ENCODE data around the gene GPR153. TPM values are rescaled to one million over a fixed set of nuclear protein-coding genes. Genes with fewer than 3 reads are reported as not detected.

The GPR153 gene
- total and polyA plus RNA-seq, 7 donors, result 3.7 to 32.4 (median 10.8) TPM

DNA sequence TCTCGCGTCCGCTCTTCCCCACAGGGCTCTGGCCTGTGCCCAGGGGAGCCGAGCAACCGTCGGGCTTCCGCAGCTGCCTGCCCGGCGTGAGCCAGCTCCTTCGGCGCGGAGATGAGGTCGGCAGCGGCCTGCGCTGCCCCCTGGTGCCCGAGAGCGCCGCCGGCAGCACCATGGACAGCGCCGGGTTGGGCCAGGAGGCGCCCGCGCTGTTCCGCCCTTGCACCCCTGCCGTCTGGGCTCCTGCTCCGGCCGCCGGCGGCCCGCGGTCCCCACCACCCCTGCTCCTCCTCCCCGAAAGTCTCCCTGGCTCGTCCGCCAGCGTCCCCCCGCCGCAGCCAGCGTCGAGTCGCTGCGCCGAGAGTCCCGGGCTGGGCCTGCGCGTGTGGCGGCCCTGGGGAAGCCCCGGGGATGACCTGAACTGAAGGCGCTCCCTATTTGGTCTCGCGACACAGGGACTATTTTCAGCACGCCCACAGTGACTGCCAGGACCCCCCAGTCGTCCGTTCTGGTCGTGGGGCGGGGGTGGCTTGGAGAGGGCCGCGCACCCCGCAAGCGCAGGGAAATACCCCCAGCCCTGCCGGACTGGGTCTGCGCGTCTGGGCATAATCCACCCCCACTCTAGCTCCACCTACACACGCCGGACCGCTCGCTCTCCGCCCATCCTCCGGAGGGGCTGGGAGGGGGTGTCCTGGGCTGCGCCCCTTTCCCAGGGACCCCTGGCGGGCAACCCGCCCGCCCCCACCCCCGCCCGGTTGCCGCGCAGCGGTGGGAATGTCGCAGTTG lies 15.6 kb downstream of the GPR153 start:
- peak; percentile 83 for DNase-seq
- H3K27me3 ChIP-seq, result peaks cover 50 to 99% (median 96%) of the 10 kb centered on the region in 3 donors
- no peak overlapping the region for H3K27ac ChIP-seq
- H3K36me3 ChIP-seq, result no peaks in the 10 kb centered on the region
- H3K9me3 ChIP-seq, result no peaks in the 10 kb centered on the region
- intact Hi-C loops (cut with DNase I), result loop anchor here (2.0 to 10.0 kb wide), 3 partner anchors 38 to 730 kb away; partner anchors contain the start of gene RNF207
- H3K4me1 ChIP-seq, result peaks cover 2 to 44% (median 35%) of the 10 kb centered on the region in 4 donors
- no peak for TF ChIP-seq POLR2A (IDR thresholded peaks at IDR 0.05)
- TF ChIP-seq, protein P1, sequence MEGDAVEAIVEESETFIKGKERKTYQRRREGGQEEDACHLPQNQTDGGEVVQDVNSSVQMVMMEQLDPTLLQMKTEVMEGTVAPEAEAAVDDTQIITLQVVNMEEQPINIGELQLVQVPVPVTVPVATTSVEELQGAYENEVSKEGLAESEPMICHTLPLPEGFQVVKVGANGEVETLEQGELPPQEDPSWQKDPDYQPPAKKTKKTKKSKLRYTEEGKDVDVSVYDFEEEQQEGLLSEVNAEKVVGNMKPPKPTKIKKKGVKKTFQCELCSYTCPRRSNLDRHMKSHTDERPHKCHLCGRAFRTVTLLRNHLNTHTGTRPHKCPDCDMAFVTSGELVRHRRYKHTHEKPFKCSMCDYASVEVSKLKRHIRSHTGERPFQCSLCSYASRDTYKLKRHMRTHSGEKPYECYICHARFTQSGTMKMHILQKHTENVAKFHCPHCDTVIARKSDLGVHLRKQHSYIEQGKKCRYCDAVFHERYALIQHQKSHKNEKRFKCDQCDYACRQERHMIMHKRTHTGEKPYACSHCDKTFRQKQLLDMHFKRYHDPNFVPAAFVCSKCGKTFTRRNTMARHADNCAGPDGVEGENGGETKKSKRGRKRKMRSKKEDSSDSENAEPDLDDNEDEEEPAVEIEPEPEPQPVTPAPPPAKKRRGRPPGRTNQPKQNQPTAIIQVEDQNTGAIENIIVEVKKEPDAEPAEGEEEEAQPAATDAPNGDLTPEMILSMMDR (IDR thresholded peaks at IDR 0.05), result peak; percentile 54 to 78 (median 68)
- WGBS, 2 donors, result 3% methylated on average over 79 of the region's 79 CpGs
- H3K4me3 ChIP-seq, result no peak overlapping the region

DNA sequence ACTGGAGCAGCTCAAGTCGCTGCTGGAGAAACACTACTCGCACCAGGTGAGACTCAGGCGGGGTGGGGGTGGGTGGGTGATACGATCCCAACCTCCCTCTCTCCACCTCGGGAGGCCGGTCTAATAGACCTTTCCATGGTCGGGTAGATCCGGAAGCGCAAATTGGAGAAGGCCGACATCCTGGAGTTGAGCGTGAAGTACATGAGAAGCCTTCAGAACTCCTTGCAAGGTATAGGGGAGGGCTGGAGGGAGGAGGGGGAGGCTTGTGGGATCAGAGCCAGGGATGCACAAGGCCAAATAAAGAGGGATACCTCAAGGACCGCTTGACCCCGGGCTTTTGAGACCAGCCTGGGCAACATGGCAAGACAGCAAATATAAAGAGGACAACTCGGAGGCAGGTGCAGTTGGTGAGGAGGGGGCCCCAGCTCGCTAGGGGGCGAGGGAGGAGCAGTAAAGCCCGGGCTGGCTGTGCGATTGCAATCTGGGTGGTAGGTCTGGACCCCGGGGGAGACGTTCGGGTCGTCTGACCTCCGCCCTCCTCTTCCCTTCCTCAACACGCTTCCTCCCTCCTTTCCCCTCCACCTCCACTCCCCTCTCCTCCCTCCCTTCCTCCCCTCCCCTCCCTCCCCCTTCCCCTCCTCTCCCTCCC lies 16.4 kb downstream of the GPR153 start:
- peaks cover 2 to 44% (median 34%) of the 10 kb centered on the region in 4 donors for H3K4me1 ChIP-seq
- H3K9me3 ChIP-seq, result no peaks in the 10 kb centered on the region
- DNase-seq, result no peak
- H3K27me3 ChIP-seq, result peaks cover 55 to 99% (median 97%) of the 10 kb centered on the region in 3 donors
- WGBS, 2 donors, result 3 to 8% methylated on average over 24 of the region's 24 CpGs
- H3K4me3 ChIP-seq, result no peak overlapping the region
- H3K36me3 ChIP-seq, result no peaks in the 10 kb centered on the region
- TF ChIP-seq POLR2AphosphoS5 (IDR thresholded peaks at IDR 0.05) (no peak), EP300 (IDR thresholded peaks at IDR 0.05) (no peak), POLR2A (IDR thresholded peaks at IDR 0.05) (no peak)
- TF ChIP-seq, protein P1 (IDR thresholded peaks at IDR 0.05), result no peak
- H3K27ac ChIP-seq, result no peak overlapping the region
- intact Hi-C loops (cut with DNase I), result loop anchor here (2.0 to 10.0 kb wide), 3 partner anchors 38 to 730 kb away; partner anchors contain the start of gene RNF207

DNA sequence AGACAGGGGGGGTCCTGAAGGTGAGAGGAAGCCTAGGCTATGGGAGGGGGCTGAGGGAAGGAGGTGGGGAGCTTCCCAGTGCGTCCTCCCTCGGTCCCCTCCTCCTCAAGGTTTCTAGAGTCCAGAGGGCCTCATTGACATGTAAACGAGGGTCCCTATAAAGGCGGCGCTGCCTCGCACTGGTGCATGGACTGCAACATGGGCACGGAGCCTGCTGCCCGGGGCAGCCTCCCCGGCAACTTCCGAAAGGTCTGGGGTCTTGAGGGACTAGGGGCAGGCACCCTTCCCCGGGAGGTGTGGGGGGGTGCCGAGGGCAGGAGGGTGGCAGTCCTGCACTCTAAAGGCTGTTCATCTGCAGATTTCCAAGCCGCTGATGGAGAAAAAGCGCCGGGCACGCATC lies 16.9 kb downstream of the GPR153 start, which contains the start of gene HES3:
HES3 (plus strand) TSS at position 187 of the 400 bp plus-strand sequence; CDS start at position 374, 187 bp downstream.
- Histone ChIP-seq H3K9me3 (no peaks in the 10 kb centered on the region), H3K4me1 (peaks cover 2 to 40% (median 30%) of the 10 kb centered on the region in 4 donors), H3K27ac (no peak within 1 kb of the TSS), H3K4me3 (no peak within 1 kb of the TSS), H3K36me3 (no peaks in the 10 kb centered on the region), H3K27me3 (peaks cover 55 to 100% (median 98%) of the 10 kb centered on the region in 3 donors)
- WGBS, 2 donors, result 10 to 20% methylated on average over 16 of the region's 16 CpGs
- intact Hi-C loops (cut with DNase I), result loop anchor here (2.0 to 10.0 kb wide), 3 partner anchors 37 to 729 kb away; partner anchors contain the start of gene RNF207
- no peak for DNase-seq
- TF ChIP-seq POLR2A (IDR thresholded peaks at IDR 0.05) (no peak), EP300 (IDR thresholded peaks at IDR 0.05) (no peak), POLR2AphosphoS5 (IDR thresholded peaks at IDR 0.05) (no peak)
- TF ChIP-seq, protein P1 (IDR thresholded peaks at IDR 0.05), result no peak

DNA sequence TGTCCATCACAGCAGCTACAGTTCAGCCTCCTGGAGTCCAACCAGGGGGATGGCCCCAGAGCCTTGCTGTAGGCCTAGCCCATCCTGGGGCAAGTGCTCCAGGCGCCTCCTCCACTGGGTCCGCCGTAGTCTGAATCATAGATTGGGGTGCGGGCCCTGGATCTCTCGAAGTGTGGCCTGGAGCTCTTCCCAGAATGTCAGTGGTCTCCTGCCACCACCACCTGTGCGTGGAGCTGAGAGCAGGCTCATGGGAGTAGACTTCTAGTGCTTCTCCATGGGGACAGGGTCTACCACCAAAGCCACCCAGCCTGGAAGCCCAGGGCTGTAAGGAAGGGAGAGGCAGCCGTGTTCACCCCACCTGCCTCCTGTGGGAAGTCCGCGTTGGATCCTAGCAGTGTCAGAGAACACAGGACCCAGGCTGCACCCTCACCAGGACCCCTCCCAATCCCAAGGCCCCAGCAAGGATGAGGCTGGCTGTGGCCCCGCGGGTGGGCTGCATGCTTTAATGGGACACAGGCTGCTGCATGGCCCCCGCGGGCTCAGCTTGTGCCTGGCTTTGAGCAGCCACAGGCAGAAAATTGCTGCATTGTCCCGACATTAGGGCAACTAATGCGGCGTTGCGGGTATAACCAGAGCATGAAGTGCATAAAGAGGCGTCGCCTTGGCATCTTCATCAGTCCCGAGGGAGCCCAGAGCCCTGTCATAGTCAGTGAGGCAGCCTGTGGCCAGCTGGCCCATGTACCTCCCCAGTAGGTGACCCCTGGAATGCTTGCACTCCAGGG lies 17.7 kb downstream of the GPR153 start:
- Histone ChIP-seq H3K27ac (no peak overlapping the region), H3K27me3 (peaks cover 55 to 100% (median 91%) of the 10 kb centered on the region in 3 donors), H3K4me1 (peaks cover 2 to 37% (median 27%) of the 10 kb centered on the region in 4 donors), H3K4me3 (no peak overlapping the region), H3K36me3 (no peaks in the 10 kb centered on the region), H3K9me3 (no peaks in the 10 kb centered on the region)
- intact Hi-C loops (cut with DNase I), result loop anchor here (2.0 to 10.0 kb wide), 2 partner anchors 190 to 728 kb away; no protein-coding TSS in a partner anchor
- WGBS, 2 donors, result 28 to 33% methylated on average over 20 of the region's 20 CpGs
- no peak for TF ChIP-seq POLR2AphosphoS5 (IDR thresholded peaks at IDR 0.05)
- TF ChIP-seq, protein P1 (IDR thresholded peaks at IDR 0.05), result no peak
- TF ChIP-seq POLR2A (IDR thresholded peaks at IDR 0.05), result no peak
- TF ChIP-seq EP300 (IDR thresholded peaks at IDR 0.05), result no peak
- no peak for DNase-seq
